GM06990 (cell line): ENCODE data around the gene JUND.
A peak's percentile ranks its signal among the peaks of the same experiment; 100 is the strongest.

Experiments used
- DNase-seq: peaks from one replicate; pipeline ENCODE4 v3.0.0-alpha.2; 2011; ENCODE audit not compliant: insufficient read length; ENCODE audit errors: extremely low read depth
- H3K27me3 ChIP-seq: replicated peaks from 2 replicates; pipeline ENCODE4 v1.6.0; 2011; ENCODE audit warnings: low read length; ENCODE audit not compliant: control insufficient read depth, insufficient read depth
- H3K36me3 ChIP-seq: 2 replicates; pipeline ENCODE4 v1.5.1; 2011; ENCODE audit warnings: low read length; ENCODE audit not compliant: control insufficient read depth, insufficient read depth
- H3K4me3 ChIP-seq: replicated peaks from 2 replicates; pipeline ENCODE4 v1.5.1; 2011; ENCODE audit warnings: low read depth, mild to moderate bottlenecking, control low read depth, low read length
- CTCF ChIP-seq: IDR thresholded peaks from 2 replicates; pipeline ENCODE4 v1.5.1; 2011; ENCODE audit warnings: low read length, control low read depth, mild to moderate bottlenecking, inconsistent platforms; ENCODE audit not compliant: insufficient read depth, poor library complexity, severe bottlenecking

JUND gene

GRCh38 chr19:18310118-18310909 is 28.9 kb upstream of the JUND start:
- TF ChIP-seq CTCF = no peak
- DNase-seq = no peak
- Histone ChIP-seq H3K36me3 (peaks cover 24% of the 10 kb centered on the region), H3K27me3 (no peaks in the 10 kb centered on the region), H3K4me3 (no peak overlapping the region)

GRCh38 chr19:18309525-18310064 is 28.2 kb upstream of the JUND start:
- Histone ChIP-seq H3K4me3 (no peak overlapping the region), H3K27me3 (no peaks in the 10 kb centered on the region), H3K36me3 (peaks cover 24% of the 10 kb centered on the region)
- no peak for TF ChIP-seq CTCF
- DNase-seq = no peak

- no peak overlapping the region for H3K4me3 ChIP-seq
- peaks cover 21% of the 10 kb centered on the region for H3K36me3 ChIP-seq
- DNase-seq = no peak
- H3K27me3 ChIP-seq = no peaks in the 10 kb centered on the region
- no peak for TF ChIP-seq CTCF
These were observed 27.5 kb upstream of the JUND start for GRCh38 chr19:18308948-18309325.

GRCh38 chr19:18308051-18308947 is 26.9 kb upstream of the JUND start:
- TF ChIP-seq CTCF = no peak
- H3K36me3 ChIP-seq = peaks cover 21% of the 10 kb centered on the region
- H3K27me3 ChIP-seq = no peaks in the 10 kb centered on the region
- no peak for DNase-seq
- H3K4me3 ChIP-seq = no peak overlapping the region

GRCh38 chr19:18307271-18307681 is 25.9 kb upstream of the JUND start:
- H3K4me3 ChIP-seq = no peak overlapping the region
- no peak for DNase-seq

More at GRCh38 chr19:18307271-18307681, 25.9 kb upstream of the JUND start:
- peak; percentile 39 for TF ChIP-seq CTCF
- Histone ChIP-seq H3K27me3 (no peaks in the 10 kb centered on the region), H3K36me3 (peaks cover 17% of the 10 kb centered on the region)
